Measurements from ENCODE around the gene SNAPC4. TPM values are rescaled to one million over a fixed set of nuclear protein-coding genes. Genes with fewer than 3 reads are reported as not detected.

Gene SNAPC4
- total RNA-seq, 2 donors from 2014 or later = 18.0 to 18.7 TPM

DNA sequence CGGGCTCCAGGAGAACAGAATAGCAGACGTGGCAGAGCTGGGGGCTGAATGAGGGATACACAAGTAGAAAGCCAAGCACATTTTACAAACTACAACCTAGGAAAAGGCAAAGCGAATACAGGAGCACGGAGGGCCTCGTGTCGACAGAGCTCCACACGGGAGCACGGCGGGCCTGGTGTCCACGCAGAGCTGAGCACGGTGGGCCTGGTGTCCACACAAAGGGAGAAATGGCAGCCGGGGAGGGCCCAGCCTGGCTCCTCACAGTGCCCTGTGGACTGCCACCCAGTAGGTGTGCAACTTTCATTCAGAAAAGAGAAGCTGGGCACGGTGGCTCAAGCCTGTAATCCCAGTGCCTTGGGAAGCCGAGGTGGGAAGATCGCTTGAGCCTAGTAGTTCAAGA, 43.1 kb upstream of the SNAPC4 start:
- no peak overlapping the region for H3K4me3 ChIP-seq (ENCODE audit: low read length)
- no peak for DNase-seq

DNA sequence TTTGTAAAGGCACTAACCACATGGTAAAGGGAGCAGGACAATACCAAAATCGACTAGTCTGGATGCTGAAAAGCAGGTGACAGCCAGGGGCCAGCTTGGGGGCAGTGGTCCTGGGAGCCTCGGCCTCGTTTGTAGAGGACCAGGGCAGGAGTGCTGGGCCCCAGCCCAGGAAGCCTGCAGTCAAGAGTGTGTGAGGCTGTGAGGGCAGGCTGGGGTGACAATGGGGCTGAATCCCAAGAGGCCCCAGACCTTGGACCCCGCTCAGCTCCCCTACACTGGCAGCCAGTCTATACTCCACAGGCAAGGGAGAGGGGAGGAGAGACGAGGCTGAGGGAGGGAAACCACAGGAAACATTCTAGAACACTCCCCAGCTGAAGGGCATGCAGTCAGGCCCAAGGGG, 42.3 kb upstream of the SNAPC4 start:
- peaks cover 6% of the 10 kb centered on the region for H3K4me1 Mint-ChIP-seq
- H3K4me3 Mint-ChIP-seq = no peak overlapping the region
- H3K9me3 ChIP-seq (ENCODE audit: control insufficient read depth, low read length) = no peaks in the 10 kb centered on the region
- peaks cover 5% of the 10 kb centered on the region for H3K4me1 ChIP-seq (ENCODE audit: control insufficient read depth, insufficient read depth, low read length)
- no peak overlapping the region for H3K27ac ChIP-seq (ENCODE audit: low read depth, low read length)
- no peaks in the 10 kb centered on the region for H3K27me3 Mint-ChIP-seq (ENCODE audit: insufficient read depth)
- H3K36me3 ChIP-seq (ENCODE audit: control insufficient read depth, insufficient read depth, low read length) = peaks cover 57% of the 10 kb centered on the region
- H3K4me3 ChIP-seq (ENCODE audit: low read length) = no peak overlapping the region
- H3K27ac Mint-ChIP-seq = no peak overlapping the region
- H3K9ac ChIP-seq (ENCODE audit: extremely low read depth, low read length, poor library complexity, severe bottlenecking) = no peak overlapping the region
- no peaks in the 10 kb centered on the region for H3K27me3 ChIP-seq (ENCODE audit: control insufficient read depth, insufficient read depth, low read length, poor library complexity, severe bottlenecking)
- DNase-seq = no peak
- TF ChIP-seq CTCF (conservative IDR thresholded peaks at IDR 0.05) = no peak
- no peaks in the 10 kb centered on the region for H3K9me3 Mint-ChIP-seq
- H3K36me3 Mint-ChIP-seq (ENCODE audit: low read depth) = peaks cover 50% of the 10 kb centered on the region
- WGBS, 2 experiments (ENCODE audit: insufficient coverage in 1 of 2, insufficient read length in 1 of 2) = 87 to 91% methylated on average over 3 to 5 of the region's 5 CpGs

More for the DNA sequence above, 43.1 kb upstream of the SNAPC4 start:
- H3K36me3 Mint-ChIP-seq (ENCODE audit: low read depth) = peaks cover 59% of the 10 kb centered on the region
- H3K9me3 ChIP-seq (ENCODE audit: control insufficient read depth, low read length) = no peaks in the 10 kb centered on the region
- H3K27ac ChIP-seq (ENCODE audit: low read depth, low read length) = no peak overlapping the region
- H3K27me3 Mint-ChIP-seq (ENCODE audit: insufficient read depth) = no peaks in the 10 kb centered on the region
- H3K36me3 ChIP-seq (ENCODE audit: control insufficient read depth, insufficient read depth, low read length) = peaks cover 65% of the 10 kb centered on the region
- WGBS, 2 experiments (ENCODE audit: insufficient coverage in 1 of 2, insufficient read length in 1 of 2) = 93 to 99% methylated on average over 12 to 15 of the region's 15 CpGs
- no peaks in the 10 kb centered on the region for H3K9me3 Mint-ChIP-seq
- H3K4me3 Mint-ChIP-seq = no peak overlapping the region
- TF ChIP-seq CTCF (conservative IDR thresholded peaks at IDR 0.05) = no peak
- no peak overlapping the region for H3K27ac Mint-ChIP-seq
- H3K9ac ChIP-seq (ENCODE audit: extremely low read depth, low read length, poor library complexity, severe bottlenecking) = no peak overlapping the region
- no peaks in the 10 kb centered on the region for H3K4me1 Mint-ChIP-seq
- H3K4me1 ChIP-seq (ENCODE audit: control insufficient read depth, insufficient read depth, low read length) = no peaks in the 10 kb centered on the region
- no peaks in the 10 kb centered on the region for H3K27me3 ChIP-seq (ENCODE audit: control insufficient read depth, insufficient read depth, low read length, poor library complexity, severe bottlenecking)

DNA sequence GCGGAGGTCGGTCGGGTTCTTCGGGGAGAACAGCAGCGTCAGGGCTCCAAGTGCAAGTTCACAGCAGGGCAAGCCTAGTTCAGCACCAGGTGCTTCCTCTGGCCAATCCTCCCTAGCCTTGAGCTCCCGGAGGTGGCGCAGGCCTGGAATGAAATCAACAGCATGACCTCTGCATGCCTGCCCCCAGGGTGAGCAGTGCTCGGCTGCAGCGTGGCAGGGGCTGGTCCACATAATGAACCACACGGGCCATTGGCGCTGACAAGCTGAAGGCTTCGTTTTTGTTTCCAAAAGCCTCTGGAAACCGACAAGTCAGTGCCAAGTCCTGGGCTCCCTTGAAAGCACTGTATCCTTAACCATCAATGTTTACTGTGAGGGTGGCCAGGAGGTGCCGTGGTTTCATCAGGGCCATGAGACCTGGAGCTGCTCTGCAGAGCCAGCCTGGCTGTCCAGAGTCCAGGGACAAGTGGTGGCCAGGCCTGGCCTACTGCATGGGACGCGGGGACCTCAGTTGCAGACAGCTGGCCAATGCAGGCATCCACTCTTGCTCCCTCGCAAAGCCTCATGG, 41.8 kb upstream of the SNAPC4 start:
- Histone ChIP-seq H3K27me3 (ENCODE audit: control insufficient read depth, insufficient read depth, low read length, poor library complexity, severe bottlenecking) (no peaks in the 10 kb centered on the region), H3K27ac (ENCODE audit: low read depth, low read length) (no peak overlapping the region), H3K9me3 (ENCODE audit: control insufficient read depth, low read length) (no peaks in the 10 kb centered on the region), H3K9ac (ENCODE audit: extremely low read depth, low read length, poor library complexity, severe bottlenecking) (no peak overlapping the region), H3K36me3 (ENCODE audit: control insufficient read depth, insufficient read depth, low read length) (peaks cover 57% of the 10 kb centered on the region), H3K4me3 (ENCODE audit: low read length) (no peak overlapping the region), H3K4me1 (ENCODE audit: control insufficient read depth, insufficient read depth, low read length) (peaks cover 9% of the 10 kb centered on the region)
- Mint-ChIP-seq H3K4me1 (peaks cover 11% of the 10 kb centered on the region), H3K9me3 (no peaks in the 10 kb centered on the region), H3K27ac (no peak overlapping the region), H3K4me3 (no peak overlapping the region), H3K36me3 (ENCODE audit: low read depth) (peaks cover 45% of the 10 kb centered on the region), H3K27me3 (ENCODE audit: insufficient read depth) (no peaks in the 10 kb centered on the region)
- 95 to 99% methylated on average over 7 to 17 of the region's 17 CpGs for WGBS, 2 experiments (ENCODE audit: insufficient coverage in 1 of 2, insufficient read length in 1 of 2)
- DNase-seq = no peak
- no peak for TF ChIP-seq CTCF (conservative IDR thresholded peaks at IDR 0.05)

Measured in endodermal cell (in vitro differentiated cells).